Calu3 (cell line): ENCODE results near the gene KIR2DL3. TPM values are rescaled to one million over a fixed set of nuclear protein-coding genes. Genes with fewer than 3 reads are reported as not detected.

Experiments used
- BruUV-seq: library from RNA; stranded (reverse); fragments of 400-500 nt; replicated peaks from 2 replicates; lab custom pipeline; 2021; lab: Mats Ljungman, UMichigan
- CTCF ChIA-PET: fragments of 300-600 bp; sonication (Branson Sonifier 250); formaldehyde crosslinking; loops from one replicate; lab custom pipeline; 2022; ENCODE audit warnings: antibody characterized with exemption; lab: Charles Lee
- DNase-seq: peaks from one replicate; pipeline ENCODE4 v3.0.0; 2022
- H3K27ac Mint-ChIP-seq: one replicate; pipeline ENCODE4 v1.8.0; 2022; ENCODE audit warnings: mixed read lengths; ENCODE audit not compliant: unreplicated experiment
- H3K27me3 Mint-ChIP-seq: one replicate; pipeline ENCODE4 v1.8.0; 2022; ENCODE audit warnings: mixed read lengths; ENCODE audit not compliant: unreplicated experiment
- H3K36me3 Mint-ChIP-seq: one replicate; pipeline ENCODE4 v1.8.0; 2022; ENCODE audit warnings: mild to moderate bottlenecking, moderate library complexity, mixed read lengths; ENCODE audit not compliant: insufficient read depth, unreplicated experiment
- H3K4me1 Mint-ChIP-seq: one replicate; pipeline ENCODE4 v1.8.0; 2022; ENCODE audit warnings: mild to moderate bottlenecking, low read depth, mixed read lengths; ENCODE audit not compliant: unreplicated experiment
- H3K4me3 Mint-ChIP-seq: one replicate; pipeline ENCODE4 v1.8.0; 2022; ENCODE audit warnings: mild to moderate bottlenecking, low read depth, moderate library complexity, mixed read lengths; ENCODE audit not compliant: unreplicated experiment
- H3K9me3 Mint-ChIP-seq: one replicate; pipeline ENCODE4 v1.8.0; 2022; ENCODE audit warnings: low read depth, mixed read lengths; ENCODE audit not compliant: unreplicated experiment
- CTCF ChIP-seq: fragments of 200-600 bp; IDR thresholded peaks from one replicate; pipeline ENCODE4 v1.8.0; 2022; ENCODE audit warnings: antibody characterized with exemption; ENCODE audit not compliant: unreplicated experiment
- intact Hi-C: fragments of 100-400 bp; cut with micrococcal nuclease; formaldehyde crosslinking; loops from one replicate; pipeline ENCODE4 v1.10.0; 2022; ENCODE audit not compliant: unreplicated experiment
- total RNA-seq: library from RNA; stranded (reverse); gene quantifications from 2 replicates; pipeline ENCODE4 v1.2.3, GENCODE V29; 2022

KIR2DL3 gene
- total RNA-seq, 1 experiment from 2014 or later: not detected

DNA sequence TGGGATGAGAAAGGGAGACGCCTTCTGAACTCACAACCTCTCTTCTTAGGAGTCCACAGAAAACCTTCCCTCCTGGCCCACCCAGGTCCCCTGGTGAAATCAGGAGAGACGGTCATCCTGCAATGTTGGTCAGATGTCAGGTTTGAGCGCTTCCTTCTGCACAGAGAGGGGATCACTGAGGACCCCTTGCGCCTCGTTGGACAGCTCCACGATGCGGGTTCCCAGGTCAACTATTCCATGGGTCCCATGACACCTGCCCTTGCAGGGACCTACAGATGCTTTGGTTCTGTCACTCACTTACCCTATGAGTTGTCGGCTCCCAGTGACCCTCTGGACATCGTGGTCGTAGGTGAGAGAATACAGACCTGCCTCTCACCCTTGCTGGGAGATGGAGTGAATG, 10.8 kb upstream of the KIR2DL3 start:
- Mint-ChIP-seq H3K9me3 (peaks cover 14% of the 10 kb centered on the region), H3K27me3 (peaks cover 56% of the 10 kb centered on the region)
- no peak for TF ChIP-seq CTCF

GRCh38 chr19:54728167-54728566, 10.1 kb upstream of the KIR2DL3 start:
- CTCF ChIA-PET: no interaction called here
- no peak for DNase-seq
- Mint-ChIP-seq H3K36me3 (no peaks in the 10 kb centered on the region), H3K9me3 (peaks cover 11% of the 10 kb centered on the region), H3K27ac (no peak overlapping the region), H3K27me3 (peaks cover 62% of the 10 kb centered on the region), H3K4me3 (no peak overlapping the region), H3K4me1 (no peaks in the 10 kb centered on the region)
- no TSS peak for BruUV-seq
- TF ChIP-seq CTCF: no peak
- intact Hi-C loops: no loop called here

More for the DNA sequence above, 10.8 kb upstream of the KIR2DL3 start:
- Mint-ChIP-seq H3K36me3 (no peaks in the 10 kb centered on the region), H3K27ac (no peak overlapping the region), H3K4me3 (no peak overlapping the region), H3K4me1 (no peaks in the 10 kb centered on the region)
- intact Hi-C loops: no loop called here
- no peak for DNase-seq
- BruUV-seq: no TSS peak
- CTCF ChIA-PET: no interaction called here

DNA sequence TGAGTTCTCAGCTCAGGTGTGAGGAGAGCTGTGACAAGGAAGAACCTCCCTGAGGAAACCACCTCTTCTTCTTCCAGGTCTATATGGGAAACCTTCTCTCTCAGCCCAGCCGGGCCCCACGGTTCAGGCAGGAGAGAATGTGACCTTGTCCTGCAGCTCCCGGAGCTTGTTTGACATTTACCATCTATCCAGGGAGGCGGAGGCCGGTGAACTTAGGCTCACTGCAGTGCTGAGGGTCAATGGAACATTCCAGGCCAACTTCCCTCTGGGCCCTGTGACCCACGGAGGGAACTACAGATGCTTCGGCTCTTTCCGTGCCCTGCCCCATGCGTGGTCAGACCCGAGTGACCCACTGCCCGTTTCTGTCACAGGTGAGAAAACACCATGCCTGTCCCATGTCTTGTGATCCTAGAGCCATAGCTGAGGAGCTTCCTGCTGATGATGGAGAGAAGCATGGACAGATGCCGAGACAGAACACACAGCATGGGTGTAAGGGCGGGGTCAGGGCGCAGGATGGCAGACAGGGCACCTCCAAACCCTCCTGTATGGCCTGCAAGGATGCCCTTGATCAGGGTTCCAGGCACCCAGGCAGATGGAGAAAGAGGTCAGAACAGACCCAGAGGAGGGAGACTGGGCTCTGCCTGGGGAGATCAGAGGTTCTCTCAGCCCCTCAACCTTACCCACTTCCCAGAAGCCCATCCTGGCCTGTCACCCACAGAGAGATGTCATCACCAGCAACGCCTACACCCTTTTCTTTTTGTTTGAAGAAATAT, 8.7 kb upstream of the KIR2DL3 start:
- Mint-ChIP-seq H3K9me3 (peaks cover 11% of the 10 kb centered on the region), H3K36me3 (no peaks in the 10 kb centered on the region), H3K27me3 (peaks cover 76% of the 10 kb centered on the region), H3K4me1 (no peaks in the 10 kb centered on the region), H3K27ac (no peak overlapping the region), H3K4me3 (no peak overlapping the region)
- DNase-seq: no peak
- no TSS peak for BruUV-seq
- intact Hi-C loops: no loop called here
- TF ChIP-seq CTCF: no peak
- CTCF ChIA-PET: no interaction called here

- Mint-ChIP-seq H3K4me3 (no peak overlapping the region), H3K36me3 (no peaks in the 10 kb centered on the region), H3K27me3 (peaks cover 84% of the 10 kb centered on the region), H3K27ac (no peak overlapping the region), H3K4me1 (no peaks in the 10 kb centered on the region), H3K9me3 (peaks cover 8% of the 10 kb centered on the region)
- intact Hi-C loops: no loop called here
- no peak for TF ChIP-seq CTCF
- no TSS peak for BruUV-seq
- CTCF ChIA-PET: no interaction called here
- no peak for DNase-seq
Measured at GRCh38 chr19:54731191-54731590, 7.1 kb upstream of the KIR2DL3 start.
